Measurements from ENCODE around the gene PRKRA. TPM values are rescaled to one million over a fixed set of nuclear protein-coding genes. Genes with fewer than 3 reads are reported as not detected.

Gene PRKRA
- total and polyA plus RNA-seq, 10 donors, result 24.3 to 57.4 (median 31.1) TPM

DNA sequence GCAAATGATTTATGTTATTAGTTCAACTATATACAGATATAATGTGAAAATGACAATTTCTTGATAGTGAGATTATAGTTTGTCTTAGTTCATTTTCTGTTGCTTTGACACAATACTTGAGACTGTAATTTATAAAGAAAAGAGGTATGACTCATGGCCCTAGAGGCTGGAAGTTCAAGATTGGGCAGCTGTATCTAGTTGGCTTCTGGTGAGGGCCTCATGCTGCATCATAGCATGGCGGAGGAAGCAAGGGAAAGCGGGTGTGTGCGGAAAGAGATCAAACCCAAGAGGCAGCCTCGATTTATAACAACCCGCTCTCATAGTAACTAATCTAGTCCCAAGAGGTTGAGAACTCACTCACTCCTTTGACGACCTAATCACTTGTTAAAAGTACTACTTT, 40.6 kb upstream of the PRKRA start:
- intact Hi-C loops (cut with DNase I; ENCODE audit: low total_unique reads), result no loop called here
- H3K27ac ChIP-seq, result no peak overlapping the region
- no peak for DNase-seq
- H3K4me3 ChIP-seq, result no peak overlapping the region
- WGBS, 5 donors, result 80 to 98% (median 96%) methylated on average over 6 of the region's 6 CpGs
- H3K4me1 ChIP-seq, result no peaks in the 10 kb centered on the region
- no peaks in the 10 kb centered on the region for H3K27me3 ChIP-seq (replicated peaks in 1 of 7)
- H3K9me3 ChIP-seq, result no peaks in the 10 kb centered on the region
- H3K36me3 ChIP-seq, result peaks cover 3 to 98% (median 62%) of the 10 kb centered on the region in 6 donors
- no peak for TF ChIP-seq POLR2A (IDR thresholded peaks at IDR 0.05)
- TF ChIP-seq, protein P1, sequence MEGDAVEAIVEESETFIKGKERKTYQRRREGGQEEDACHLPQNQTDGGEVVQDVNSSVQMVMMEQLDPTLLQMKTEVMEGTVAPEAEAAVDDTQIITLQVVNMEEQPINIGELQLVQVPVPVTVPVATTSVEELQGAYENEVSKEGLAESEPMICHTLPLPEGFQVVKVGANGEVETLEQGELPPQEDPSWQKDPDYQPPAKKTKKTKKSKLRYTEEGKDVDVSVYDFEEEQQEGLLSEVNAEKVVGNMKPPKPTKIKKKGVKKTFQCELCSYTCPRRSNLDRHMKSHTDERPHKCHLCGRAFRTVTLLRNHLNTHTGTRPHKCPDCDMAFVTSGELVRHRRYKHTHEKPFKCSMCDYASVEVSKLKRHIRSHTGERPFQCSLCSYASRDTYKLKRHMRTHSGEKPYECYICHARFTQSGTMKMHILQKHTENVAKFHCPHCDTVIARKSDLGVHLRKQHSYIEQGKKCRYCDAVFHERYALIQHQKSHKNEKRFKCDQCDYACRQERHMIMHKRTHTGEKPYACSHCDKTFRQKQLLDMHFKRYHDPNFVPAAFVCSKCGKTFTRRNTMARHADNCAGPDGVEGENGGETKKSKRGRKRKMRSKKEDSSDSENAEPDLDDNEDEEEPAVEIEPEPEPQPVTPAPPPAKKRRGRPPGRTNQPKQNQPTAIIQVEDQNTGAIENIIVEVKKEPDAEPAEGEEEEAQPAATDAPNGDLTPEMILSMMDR (IDR thresholded peaks at IDR 0.05 in 8 of 11, conservative IDR thresholded peaks at IDR 0.05 in 3 of 11), result no peak
- TF ChIP-seq POLR2AphosphoS5 (IDR thresholded peaks at IDR 0.05), result no peak

DNA sequence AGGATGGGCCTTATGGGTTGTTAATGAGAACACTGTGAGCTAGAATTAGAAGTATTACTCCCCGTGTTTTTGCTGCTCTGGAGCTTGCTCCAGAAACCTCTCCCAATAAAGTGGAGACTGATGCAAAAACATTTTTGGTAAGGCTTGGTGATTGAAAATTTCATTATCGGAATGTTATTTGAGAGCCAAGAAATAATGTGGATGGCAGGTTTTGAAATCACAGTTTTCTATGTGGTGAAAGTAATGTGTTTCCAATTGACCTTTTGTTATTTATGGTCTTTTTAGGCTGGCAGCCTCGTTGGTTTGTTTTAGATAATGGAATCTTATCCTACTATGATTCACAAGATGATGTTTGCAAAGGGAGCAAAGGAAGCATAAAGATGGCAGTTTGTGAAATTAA, 34.4 kb upstream of the PRKRA start:
- intact Hi-C loops (cut with DNase I; ENCODE audit: low total_unique reads), result no loop called here
- DNase-seq, result no peak
- Histone ChIP-seq H3K27me3 (replicated peaks in 1 of 7) (no peaks in the 10 kb centered on the region), H3K36me3 (peaks cover 0 to 47% (median 12%) of the 10 kb centered on the region in 6 donors), H3K27ac (no peak overlapping the region), H3K9me3 (no peaks in the 10 kb centered on the region), H3K4me3 (no peak overlapping the region), H3K4me1 (peaks cover 21 to 53% (median 36%) of the 10 kb centered on the region in 6 donors)
- 76 to 92% (median 87%) methylated on average over 3 of the region's 3 CpGs for WGBS, 5 donors
- TF ChIP-seq, protein P1 (IDR thresholded peaks at IDR 0.05 in 8 of 11, conservative IDR thresholded peaks at IDR 0.05 in 3 of 11), result no peak
- TF ChIP-seq POLR2AphosphoS5 (IDR thresholded peaks at IDR 0.05) (no peak), POLR2A (IDR thresholded peaks at IDR 0.05) (no peak)

DNA sequence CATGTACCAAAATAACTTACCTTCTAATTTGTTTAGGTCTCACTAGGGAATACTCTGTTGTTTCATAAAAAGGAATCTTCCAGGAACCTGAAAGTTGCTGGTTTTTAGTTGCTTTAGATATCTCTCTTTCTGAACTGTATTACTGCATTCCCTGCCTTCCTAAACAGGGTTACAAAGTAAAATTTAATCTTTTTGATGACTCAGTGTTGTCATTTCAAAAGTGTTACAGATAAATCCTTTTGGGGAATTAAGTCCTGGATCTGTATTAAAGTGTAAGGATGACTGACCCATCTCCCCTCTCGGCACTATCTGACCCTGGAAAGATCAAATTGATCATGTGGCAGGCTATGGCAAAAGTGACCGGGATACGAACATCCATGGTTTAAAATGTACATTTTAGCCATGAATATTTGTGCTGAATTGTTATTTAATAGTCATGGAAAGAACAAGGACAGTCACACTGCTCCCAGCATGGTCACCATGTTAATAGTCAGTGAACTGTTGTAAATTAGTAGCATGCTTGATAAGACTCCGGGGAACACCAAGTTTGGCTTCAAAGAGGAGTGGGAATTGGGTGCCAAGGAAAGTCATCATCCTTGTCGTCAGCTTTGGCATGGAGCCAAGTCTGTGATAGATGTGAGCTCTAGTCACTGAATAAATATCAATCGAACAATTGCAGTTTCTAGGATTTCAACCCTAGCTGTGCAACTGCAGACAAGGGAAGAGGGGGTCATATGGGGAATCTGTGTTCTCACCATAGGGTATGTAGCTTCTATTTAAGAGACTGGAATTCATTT, 33.5 kb upstream of the PRKRA start:
- intact Hi-C loops (cut with DNase I; ENCODE audit: low total_unique reads), result no loop called here
- peaks cover 27 to 60% (median 43%) of the 10 kb centered on the region in 6 donors for H3K4me1 ChIP-seq
- TF ChIP-seq POLR2A (IDR thresholded peaks at IDR 0.05), result no peak
- TF ChIP-seq POLR2AphosphoS5 (IDR thresholded peaks at IDR 0.05), result no peak
- TF ChIP-seq, protein P1 (IDR thresholded peaks at IDR 0.05 in 8 of 11, conservative IDR thresholded peaks at IDR 0.05 in 3 of 11), result no peak
- WGBS, 5 donors, result 74 to 87% (median 78%) methylated on average over 6 of the region's 6 CpGs
- H3K36me3 ChIP-seq, result peaks cover 0 to 38% (median 7%) of the 10 kb centered on the region in 6 donors
- H3K27me3 ChIP-seq (replicated peaks in 1 of 7), result no peaks in the 10 kb centered on the region
- H3K4me3 ChIP-seq, result no peak overlapping the region
- no peaks in the 10 kb centered on the region for H3K9me3 ChIP-seq
- no peak overlapping the region for H3K27ac ChIP-seq
- no peak for DNase-seq

DNA sequence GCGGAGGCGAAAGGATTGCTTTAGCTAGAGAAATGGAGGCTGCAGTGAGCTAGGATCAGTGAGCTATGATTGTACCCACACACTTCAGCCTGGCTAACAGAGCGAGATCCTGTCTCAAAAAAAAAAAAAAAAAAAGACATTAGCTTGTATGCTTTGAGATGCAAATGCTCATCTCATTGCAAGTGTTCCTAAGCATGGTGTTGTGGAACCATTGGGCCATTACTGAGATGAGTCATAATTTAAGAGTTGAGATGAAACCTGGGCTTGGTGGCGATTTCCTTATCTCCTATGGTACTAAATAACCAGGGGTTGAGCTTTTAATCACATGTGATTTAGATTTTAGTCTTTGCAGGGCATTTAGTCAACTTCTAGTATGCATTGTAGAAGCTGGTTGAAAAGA, 31.5 kb upstream of the PRKRA start:
- Histone ChIP-seq H3K27me3 (replicated peaks in 1 of 7) (no peaks in the 10 kb centered on the region), H3K4me1 (peaks cover 31 to 73% (median 53%) of the 10 kb centered on the region in 6 donors), H3K27ac (no peak overlapping the region), H3K9me3 (no peaks in the 10 kb centered on the region), H3K36me3 (peaks cover 0 to 20% (median 6%) of the 10 kb centered on the region in 6 donors), H3K4me3 (peak overlapping the region in 1 of 8 donors; percentile 84)
- DNase-seq, result no peak
- no peak for TF ChIP-seq POLR2A (IDR thresholded peaks at IDR 0.05)
- WGBS, 5 donors, result 74 to 83% (median 81%) methylated on average over 4 of the region's 4 CpGs
- intact Hi-C loops (cut with DNase I; ENCODE audit: low total_unique reads), result no loop called here

Measured in spleen (tissue), 11 donors.